Measurements from ENCODE around the gene UTF1. TPM values are rescaled to one million over a fixed set of nuclear protein-coding genes. Genes with fewer than 3 reads are reported as not detected.

Gene UTF1
- total RNA-seq, 2 donors from 2014 or later: not detected

DNA sequence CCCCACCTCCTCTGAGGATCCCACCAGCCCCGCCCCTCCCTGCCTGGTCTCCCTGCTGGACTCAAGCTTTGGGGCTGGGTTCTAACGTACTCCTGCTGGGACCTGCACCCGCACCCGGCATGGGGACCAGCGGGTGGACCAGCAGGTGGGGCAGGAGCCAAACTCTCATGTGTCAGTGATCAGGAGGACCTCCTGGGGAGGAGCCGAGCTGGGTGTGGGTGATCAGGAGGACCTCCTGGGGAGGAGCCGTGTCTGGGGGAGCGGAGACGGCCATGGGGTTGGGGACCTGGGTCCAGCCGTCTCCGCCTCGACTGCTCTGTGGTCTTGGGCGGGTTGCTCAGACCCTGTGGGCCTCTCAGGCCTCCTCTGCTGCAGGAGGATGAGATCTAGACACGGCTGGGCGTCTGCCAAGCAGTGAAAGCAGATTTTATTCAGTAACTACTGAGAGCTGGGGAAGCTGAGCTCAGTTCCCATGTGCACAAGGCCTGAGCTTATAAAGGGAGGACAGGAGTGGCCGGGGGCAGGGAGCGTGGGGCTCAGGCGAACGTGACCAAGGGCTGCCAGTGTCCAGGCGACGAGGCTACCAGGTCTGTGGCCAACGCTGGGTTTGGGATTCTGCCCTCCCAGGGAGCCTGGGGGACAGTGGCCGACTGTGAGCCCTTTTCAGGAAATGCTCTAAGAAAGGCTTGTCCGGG, 33.6 kb upstream of the UTF1 start:
- no peak for DNase-seq
- ATAC-seq: no peak

GRCh38 chr10:133196936-133197758, 32.9 kb upstream of the UTF1 start:
- intact Hi-C loops (cut with DNase I): no loop called here
- no peak for DNase-seq
- ATAC-seq: no peak

More for the DNA sequence above, 33.6 kb upstream of the UTF1 start:
- intact Hi-C loops (cut with DNase I): no loop called here

DNA sequence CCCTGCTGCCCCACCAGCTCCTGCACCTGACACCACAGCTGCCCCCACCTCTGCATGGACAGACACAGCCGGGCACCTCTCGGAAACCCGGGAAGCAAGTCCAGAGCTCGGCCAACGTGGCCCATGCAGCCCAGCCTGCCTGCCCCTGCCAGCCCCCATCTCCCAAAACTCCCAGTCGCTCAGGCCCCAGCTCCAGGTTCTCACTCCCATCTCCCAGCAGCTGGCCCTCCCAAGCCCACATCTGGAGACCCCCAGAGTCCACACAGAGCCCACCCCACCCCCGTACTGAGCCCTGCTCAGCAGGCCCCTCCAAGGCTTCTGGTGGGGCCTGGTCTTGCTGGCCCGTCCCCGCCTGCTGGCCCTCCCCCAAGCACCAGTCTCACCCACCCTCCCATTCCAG, 32.2 kb upstream of the UTF1 start:
- no peak for DNase-seq
- no peak for ATAC-seq

GRCh38 chr10:133198206-133198605, 31.8 kb upstream of the UTF1 start:
- no peak for DNase-seq
- ATAC-seq: no peak
- intact Hi-C loops (cut with DNase I): no loop called here

More for the DNA sequence above, 32.2 kb upstream of the UTF1 start:
- intact Hi-C loops (cut with DNase I): no loop called here

- intact Hi-C loops (cut with DNase I): no loop called here
- ATAC-seq (no peak), DNase-seq (no peak)
These were observed 31.2 kb upstream of the UTF1 start for GRCh38 chr10:133198621-133199487.

- DNase-seq: no peak
- no peak for ATAC-seq
- intact Hi-C loops (cut with DNase I): no loop called here
These were observed 30.5 kb upstream of the UTF1 start for GRCh38 chr10:133199488-133199885.

DNA sequence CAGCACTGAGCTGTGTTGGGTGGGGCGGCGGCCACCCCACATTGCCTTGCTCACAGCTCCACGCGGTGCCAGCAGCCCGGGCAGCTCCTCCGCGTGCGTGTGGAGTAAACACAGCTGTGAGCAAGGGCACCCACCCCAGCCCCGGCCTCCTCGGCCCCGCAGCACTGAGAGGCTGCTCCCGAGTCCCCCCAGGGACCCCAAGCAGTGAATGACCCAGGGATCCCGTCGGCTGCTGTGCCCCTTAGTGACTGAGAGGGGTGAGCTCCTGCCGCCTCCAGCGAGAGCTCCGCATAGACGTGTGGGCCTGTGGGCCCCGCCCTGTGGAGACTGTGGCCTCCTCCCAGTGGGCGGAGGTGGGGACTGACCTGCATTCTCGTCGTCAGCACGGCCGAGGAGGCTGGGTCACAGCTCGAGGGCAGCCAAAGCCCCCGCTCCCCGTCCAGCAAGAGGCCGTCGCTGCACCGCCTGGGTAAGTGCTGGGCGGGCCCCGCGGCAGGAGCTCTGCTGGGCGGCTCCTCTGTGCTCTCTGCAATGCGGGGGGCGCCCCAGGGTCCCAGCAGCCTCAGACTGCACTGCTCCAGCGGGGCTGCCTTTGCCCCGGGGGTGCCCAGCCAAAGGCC, 29.9 kb upstream of the UTF1 start:
- DNase-seq (no peak), ATAC-seq (peak in 1 of 2 donors; percentile 43)
- intact Hi-C loops (cut with DNase I): no loop called here

- no peak for ATAC-seq
- intact Hi-C loops (cut with DNase I): no loop called here
- no peak for DNase-seq
These were observed 29.4 kb upstream of the UTF1 start for GRCh38 chr10:133200621-133201031.

GRCh38 chr10:133201151-133201947, 28.7 kb upstream of the UTF1 start:
- ATAC-seq (no peak), DNase-seq (no peak)
- intact Hi-C loops (cut with DNase I): no loop called here

DNA sequence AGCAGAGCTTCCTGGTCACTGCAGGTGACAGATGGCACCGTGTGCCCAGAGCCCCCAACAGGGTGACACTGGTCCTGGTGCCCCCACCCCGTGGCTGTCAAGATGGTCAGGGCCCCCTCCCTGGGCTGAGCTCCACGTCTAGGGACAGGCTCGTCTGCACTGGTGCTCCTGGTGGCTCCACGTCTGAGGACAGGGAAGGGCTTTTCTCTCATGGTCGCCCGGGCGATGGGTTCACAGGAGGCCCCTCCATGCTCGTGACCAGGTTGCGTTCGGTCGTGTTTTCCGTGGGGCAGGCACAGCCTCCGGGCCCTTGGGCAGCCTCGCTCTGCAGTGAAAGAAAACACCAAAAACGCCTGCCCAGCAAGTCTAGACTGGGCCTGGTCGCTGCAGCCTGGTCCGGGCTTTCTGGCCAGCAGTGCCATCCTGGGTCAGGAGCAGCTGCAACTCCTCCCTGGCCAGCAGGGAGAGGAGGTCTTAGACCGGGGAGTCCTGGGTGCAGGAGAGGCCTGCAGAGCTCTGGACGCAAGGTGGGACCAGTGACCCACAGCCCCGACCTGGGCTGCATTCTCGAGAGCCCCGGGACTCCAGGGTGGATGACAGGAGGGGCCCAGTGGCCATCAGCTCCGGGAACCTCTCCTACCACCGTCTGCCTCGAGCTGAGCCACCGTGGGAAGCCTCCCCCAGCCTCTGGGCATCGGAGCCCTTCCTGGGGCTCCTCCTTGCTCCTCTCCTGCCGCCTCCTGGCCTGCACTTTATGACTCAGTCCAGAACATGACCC, 27.9 kb upstream of the UTF1 start:
- DNase-seq: no peak
- intact Hi-C loops (cut with DNase I): no loop called here
- no peak for ATAC-seq

DNA sequence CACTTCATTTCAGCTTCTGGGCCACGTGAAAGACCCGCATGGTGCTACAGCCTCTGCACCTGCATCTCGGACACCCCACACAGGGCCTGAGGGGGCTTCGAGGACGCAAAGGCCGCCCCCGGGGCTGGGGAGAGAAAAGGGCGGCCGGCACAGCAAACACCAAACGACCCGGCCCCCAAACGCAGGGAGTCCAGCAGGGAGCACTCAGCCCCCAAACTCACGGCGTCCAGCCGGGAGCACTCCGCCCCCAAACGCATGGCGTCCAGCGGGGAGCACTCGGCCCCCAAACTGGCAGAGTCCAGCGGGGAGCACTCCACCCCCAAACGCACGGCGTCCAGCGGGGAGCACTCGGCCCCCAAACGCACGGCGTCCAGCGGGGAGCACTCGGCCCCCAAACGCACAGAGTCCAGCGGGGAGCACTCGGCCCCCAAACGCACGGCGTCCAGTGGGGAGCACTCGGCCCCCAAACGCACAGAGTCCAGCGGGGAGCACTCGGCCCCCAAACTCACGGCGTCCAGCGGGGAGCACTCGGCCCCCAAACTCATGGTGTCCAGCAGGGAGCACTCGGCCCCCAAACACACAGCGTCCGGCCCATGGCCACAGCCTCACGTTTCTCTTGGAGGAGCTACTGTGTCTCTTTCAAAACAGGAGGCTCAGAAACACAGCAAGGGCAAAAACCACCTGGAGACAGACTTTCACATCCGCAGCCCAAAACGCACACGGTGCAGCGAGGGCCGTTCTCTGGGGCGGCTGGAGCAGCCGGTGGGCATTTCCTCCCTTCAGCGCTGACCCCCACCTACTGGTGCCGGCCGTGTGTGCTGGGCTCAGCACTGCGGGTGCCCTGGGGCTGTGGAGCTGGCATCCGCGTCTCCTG, 27.0 kb upstream of the UTF1 start:
- DNase-seq: no peak
- ATAC-seq: no peak
- intact Hi-C loops (cut with DNase I): no loop called here

DNA sequence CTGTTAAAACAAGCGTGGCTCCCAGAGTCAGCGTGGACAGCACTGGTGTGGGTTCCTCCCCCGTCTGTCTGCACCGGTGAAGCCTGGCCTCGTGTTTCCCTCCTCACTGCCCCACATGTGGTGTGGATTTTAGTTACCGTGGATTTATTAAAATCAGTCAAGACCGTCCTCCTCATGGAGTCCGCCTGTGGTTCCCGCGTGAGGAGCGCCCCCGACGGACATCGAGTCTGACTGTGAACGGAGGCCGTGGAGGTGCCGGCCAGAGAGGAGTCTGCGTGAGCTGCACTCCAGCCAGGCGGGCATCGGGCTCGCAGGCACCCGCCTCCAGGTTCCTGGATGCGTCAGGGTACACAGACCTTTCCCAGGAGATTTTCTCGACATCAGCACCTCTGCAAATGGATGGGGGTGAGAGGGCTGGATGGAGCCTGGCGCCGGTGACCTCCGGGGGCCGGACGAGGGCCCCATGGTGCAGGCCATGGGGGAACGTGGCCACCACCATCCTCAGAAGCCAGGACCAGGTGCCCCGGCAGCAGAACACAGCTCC, 26.3 kb upstream of the UTF1 start:
- DNase-seq: no peak
- ATAC-seq: no peak

GRCh38 chr10:133204226-133205015, 25.6 kb upstream of the UTF1 start:
- DNase-seq: no peak
- intact Hi-C loops (cut with DNase I): no loop called here
- ATAC-seq: no peak

More for the DNA sequence above, 26.3 kb upstream of the UTF1 start:
- intact Hi-C loops (cut with DNase I): no loop called here

GRCh38 chr10:133205146-133205545, 24.9 kb upstream of the UTF1 start:
- DNase-seq (no peak), ATAC-seq (no peak)
- intact Hi-C loops (cut with DNase I): no loop called here

DNA sequence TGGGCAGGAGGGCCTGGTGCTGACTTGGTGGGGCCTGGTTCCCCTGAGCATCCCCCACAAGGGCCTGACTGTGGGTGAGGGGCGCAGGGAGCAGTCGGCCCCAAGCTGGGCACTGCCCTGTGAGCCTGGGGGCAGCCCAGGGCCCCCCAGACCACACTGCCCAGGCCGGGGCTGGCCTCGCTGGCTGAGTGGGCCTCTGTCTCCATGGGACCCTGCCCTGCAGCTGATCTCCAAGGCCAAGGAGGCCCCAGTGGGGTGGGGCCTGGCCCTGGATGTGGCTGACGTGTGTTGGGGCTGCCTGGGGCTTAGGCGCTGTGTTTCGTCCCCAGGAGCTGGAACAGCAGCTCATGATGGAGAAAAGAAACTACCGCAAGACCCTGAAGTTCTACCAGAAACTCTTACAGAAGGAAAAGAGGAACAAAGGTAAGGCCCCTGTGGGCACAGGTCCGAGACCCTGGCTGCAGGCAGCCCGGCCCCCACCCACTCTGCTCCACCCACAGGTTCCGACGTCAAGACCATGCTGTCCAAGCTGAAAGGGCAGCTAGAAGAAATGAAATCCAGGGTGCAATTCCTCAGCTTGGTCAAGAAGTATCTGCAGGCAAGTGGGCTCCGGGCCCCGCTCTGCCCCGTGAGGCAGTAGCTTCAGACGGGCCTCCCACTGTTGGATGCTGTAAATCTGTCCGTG, 23.5 kb upstream of the UTF1 start:
- intact Hi-C loops (cut with DNase I): no loop called here
- ATAC-seq: no peak

More for the DNA sequence above, 23.5 kb upstream of the UTF1 start:
- DNase-seq: no peak

Measured in left cardiac atrium (tissue), 4 donors.